A549 (cell line): Measurements from ENCODE around the gene DSTN.

Source experiments
- CBX2 ChIP-seq: fragments of 200-600 bp; sonication (generic); IDR thresholded peaks from 2 replicates; pipeline ENCODE4 v1.6.1; 2016; ENCODE audit warnings: low read depth, mild to moderate bottlenecking, borderline replicate concordance
- EP300 ChIP-seq, 2 experiments: fragments of >200 bp; sonication (Bioruptor Twin); formaldehyde crosslinking; IDR thresholded peaks; 2 replicates in 1 of 2; 3 replicates in 1 of 2; pipeline ENCODE4 v1.6.1; 2016 to 2017
- RAD21 ChIP-seq, 2 experiments: fragments of >200 bp in 1 of 2; sonication (Bioruptor Twin) in 1 of 2; formaldehyde crosslinking in 1 of 2; IDR thresholded peaks in 1 of 2; conservative IDR thresholded peaks in 1 of 2; 2 replicates in 1 of 2; 3 replicates in 1 of 2; pipeline ENCODE4 v1.6.1; 2012 to 2018; ENCODE audit warnings: inconsistent platforms in 1 of 2
- ZFP36 ChIP-seq: fragments of 450-650 bp; IDR thresholded peaks from 2 replicates; pipeline ENCODE4 v1.6.1; 2014; ENCODE audit warnings: borderline replicate concordance; ENCODE audit not compliant: partially characterized antibody
- TF ChIP-seq, protein P1 (sequence below): fragments of >200 bp; sonication (Bioruptor Twin); formaldehyde crosslinking; IDR thresholded peaks from 3 replicates; pipeline ENCODE4 v1.5.1; 2016

DNA sequence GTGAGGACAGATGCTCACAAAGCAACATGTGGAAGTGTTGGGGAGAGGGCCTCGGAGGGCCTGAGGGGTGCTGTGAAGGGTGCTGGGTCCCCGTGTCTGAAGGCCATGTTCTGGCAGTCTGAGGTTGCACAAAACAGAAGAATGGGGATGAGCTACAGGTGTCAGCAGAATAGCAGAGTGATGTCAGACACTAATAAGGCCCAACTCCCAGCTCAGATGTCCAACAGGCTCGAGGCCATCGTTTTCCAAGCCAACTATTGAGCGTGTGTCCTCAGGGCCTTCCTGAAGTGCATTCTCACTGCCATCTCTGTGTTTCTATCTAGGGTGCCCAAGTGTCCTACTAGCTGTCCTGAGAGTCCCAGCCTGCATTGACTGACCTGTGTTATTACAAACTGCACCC, 46.5 kb upstream of the DSTN start:
- TF ChIP-seq, protein P1, sequence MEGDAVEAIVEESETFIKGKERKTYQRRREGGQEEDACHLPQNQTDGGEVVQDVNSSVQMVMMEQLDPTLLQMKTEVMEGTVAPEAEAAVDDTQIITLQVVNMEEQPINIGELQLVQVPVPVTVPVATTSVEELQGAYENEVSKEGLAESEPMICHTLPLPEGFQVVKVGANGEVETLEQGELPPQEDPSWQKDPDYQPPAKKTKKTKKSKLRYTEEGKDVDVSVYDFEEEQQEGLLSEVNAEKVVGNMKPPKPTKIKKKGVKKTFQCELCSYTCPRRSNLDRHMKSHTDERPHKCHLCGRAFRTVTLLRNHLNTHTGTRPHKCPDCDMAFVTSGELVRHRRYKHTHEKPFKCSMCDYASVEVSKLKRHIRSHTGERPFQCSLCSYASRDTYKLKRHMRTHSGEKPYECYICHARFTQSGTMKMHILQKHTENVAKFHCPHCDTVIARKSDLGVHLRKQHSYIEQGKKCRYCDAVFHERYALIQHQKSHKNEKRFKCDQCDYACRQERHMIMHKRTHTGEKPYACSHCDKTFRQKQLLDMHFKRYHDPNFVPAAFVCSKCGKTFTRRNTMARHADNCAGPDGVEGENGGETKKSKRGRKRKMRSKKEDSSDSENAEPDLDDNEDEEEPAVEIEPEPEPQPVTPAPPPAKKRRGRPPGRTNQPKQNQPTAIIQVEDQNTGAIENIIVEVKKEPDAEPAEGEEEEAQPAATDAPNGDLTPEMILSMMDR: no peak
- TF ChIP-seq EP300 (IDR thresholded peaks at IDR 0.05): no peak
- TF ChIP-seq CBX2: no peak
- no peak for TF ChIP-seq RAD21 (conservative IDR thresholded peaks at IDR 0.05 in 1 of 2, IDR thresholded peaks at IDR 0.05 in 1 of 2)
- no peak for TF ChIP-seq ZFP36
